ENCODE data around the gene TFR2.

The TFR2 gene

DNA sequence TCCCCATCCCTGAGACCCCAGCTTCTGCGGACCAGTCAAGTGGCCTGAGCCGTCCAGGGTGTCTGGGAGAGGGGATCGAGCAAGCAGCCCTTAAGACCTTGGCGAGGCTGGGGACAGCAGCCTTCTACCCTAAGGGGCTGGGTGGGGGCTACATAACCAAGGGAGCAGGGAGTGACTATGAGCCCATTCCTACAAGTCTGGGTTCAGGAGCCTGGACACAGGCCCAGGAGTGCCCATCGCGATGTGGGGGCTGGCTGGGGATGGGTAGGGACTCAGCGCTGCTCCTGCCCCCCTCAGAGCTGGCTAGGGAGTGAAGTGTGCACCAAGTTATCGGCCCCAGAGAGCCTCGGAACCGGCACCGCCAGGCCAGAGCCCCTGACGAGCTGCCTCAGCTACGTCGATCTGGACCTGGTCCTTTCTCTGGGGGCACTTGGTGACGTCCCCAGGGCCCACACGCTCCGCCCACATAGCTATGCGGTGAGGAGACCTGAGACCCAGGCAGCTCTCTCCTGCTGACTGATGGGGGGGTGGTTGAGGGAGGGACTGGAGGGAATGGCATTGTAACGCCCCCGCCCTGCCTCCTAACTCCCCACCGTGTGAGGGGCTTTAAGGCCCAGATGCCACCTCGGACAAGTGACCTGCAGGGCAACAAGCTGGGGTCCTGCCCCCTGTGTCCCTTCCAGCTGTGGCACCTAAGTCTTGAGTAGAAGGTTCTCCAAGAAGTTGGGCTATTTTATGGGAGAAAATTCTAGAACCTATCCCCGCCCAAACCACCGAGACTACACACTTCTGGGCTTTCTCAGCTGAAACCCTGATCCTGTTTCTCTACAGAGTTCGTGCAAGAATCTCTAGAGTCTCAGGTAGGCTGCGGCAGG lies 70.2 kb downstream of the TFR2 start:
- no peak for DNase-seq
